Lower lobe of right lung (tissue), 2 donors: ENCODE measurements around the gene UGT3A1. TPM values are rescaled to one million over a fixed set of nuclear protein-coding genes. Genes with fewer than 3 reads are reported as not detected.

Experiments
- ATAC-seq, 2 donors: fragments of 200-7000 bp; cut with Tn5 transposase; one replicate each; pipeline ENCODE4 v1.9.1; 2020 to 2022; ENCODE audit warnings: mild to moderate bottlenecking in 2 of 2, moderate library complexity in 2 of 2
- DNase-seq: peaks from one replicate; pipeline ENCODE4 v3.0.0-alpha.2; 2020
- H3K27ac ChIP-seq: fragments of 200-600 bp; one replicate; pipeline ENCODE4 v1.8.0; 2022
- H3K27me3 ChIP-seq: fragments of 200-600 bp; one replicate; pipeline ENCODE4 v1.8.0; 2022; ENCODE audit warnings: low read depth
- H3K36me3 ChIP-seq: fragments of 200-600 bp; one replicate; pipeline ENCODE4 v1.8.0; 2022; ENCODE audit warnings: mild to moderate bottlenecking
- H3K4me1 ChIP-seq: fragments of 200-600 bp; one replicate; pipeline ENCODE4 v1.8.0; 2022
- H3K4me3 ChIP-seq: fragments of 200-600 bp; one replicate; pipeline ENCODE4 v1.8.0; 2022; ENCODE audit warnings: mild to moderate bottlenecking
- H3K9me3 ChIP-seq: fragments of 200-600 bp; one replicate; pipeline ENCODE4 v1.8.0; 2022
- intact Hi-C: fragments of 100-400 bp; cut with DNase I; formaldehyde crosslinking; loops from one replicate; pipeline ENCODE4 v1.11.0; 2022
- total RNA-seq: library from RNA; stranded (reverse); fragmentation: NEBNext Ultra II Directional; extraction: Animal tissue kit (Norgen Biotek cat#: 25700); gene quantifications from one replicate; pipeline ENCODE4 v1.2.1, GENCODE V29; 2021
- TF ChIP-seq, protein P1 (sequence below): fragments of 200-600 bp; IDR thresholded peaks from one replicate; pipeline ENCODE4 v1.8.0; 2022; ENCODE audit warnings: antibody characterized with exemption, mild to moderate bottlenecking
- donor health status: DM: no; HTN: yes; CAD: no; lungs with severe emphysema.

The UGT3A1 gene
- total RNA-seq, 1 donor from 2014 or later, result not detected

DNA sequence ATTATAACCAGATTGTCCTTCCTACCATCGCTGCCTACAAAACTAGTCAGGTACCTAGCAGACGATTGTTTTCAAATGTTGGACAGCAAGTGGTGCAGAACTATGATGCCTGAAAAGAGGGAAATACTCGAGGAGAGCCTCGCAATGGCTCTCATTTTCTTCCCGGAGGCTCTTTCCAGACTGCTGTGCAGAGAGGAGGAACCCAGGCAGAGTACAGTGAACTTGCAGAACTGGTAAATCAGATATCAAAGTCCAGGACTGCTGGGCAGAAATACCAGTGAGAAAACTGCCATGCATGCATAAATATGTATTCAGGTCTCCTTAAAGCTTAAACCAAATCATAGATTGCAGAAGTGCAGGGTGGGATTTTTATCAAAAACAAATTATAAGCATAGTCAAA lies 26.4 kb upstream of the UGT3A1 start:
- H3K9me3 ChIP-seq, result peaks cover 16% of the 10 kb centered on the region
- no peaks in the 10 kb centered on the region for H3K36me3 ChIP-seq
- DNase-seq, result no peak
- no peak overlapping the region for H3K27ac ChIP-seq
- no peaks in the 10 kb centered on the region for H3K4me1 ChIP-seq
- no peak for ATAC-seq
- intact Hi-C loops, result no loop called here
- TF ChIP-seq, protein P1, sequence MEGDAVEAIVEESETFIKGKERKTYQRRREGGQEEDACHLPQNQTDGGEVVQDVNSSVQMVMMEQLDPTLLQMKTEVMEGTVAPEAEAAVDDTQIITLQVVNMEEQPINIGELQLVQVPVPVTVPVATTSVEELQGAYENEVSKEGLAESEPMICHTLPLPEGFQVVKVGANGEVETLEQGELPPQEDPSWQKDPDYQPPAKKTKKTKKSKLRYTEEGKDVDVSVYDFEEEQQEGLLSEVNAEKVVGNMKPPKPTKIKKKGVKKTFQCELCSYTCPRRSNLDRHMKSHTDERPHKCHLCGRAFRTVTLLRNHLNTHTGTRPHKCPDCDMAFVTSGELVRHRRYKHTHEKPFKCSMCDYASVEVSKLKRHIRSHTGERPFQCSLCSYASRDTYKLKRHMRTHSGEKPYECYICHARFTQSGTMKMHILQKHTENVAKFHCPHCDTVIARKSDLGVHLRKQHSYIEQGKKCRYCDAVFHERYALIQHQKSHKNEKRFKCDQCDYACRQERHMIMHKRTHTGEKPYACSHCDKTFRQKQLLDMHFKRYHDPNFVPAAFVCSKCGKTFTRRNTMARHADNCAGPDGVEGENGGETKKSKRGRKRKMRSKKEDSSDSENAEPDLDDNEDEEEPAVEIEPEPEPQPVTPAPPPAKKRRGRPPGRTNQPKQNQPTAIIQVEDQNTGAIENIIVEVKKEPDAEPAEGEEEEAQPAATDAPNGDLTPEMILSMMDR, result no peak
- no peaks in the 10 kb centered on the region for H3K27me3 ChIP-seq
- H3K4me3 ChIP-seq, result no peak overlapping the region

DNA sequence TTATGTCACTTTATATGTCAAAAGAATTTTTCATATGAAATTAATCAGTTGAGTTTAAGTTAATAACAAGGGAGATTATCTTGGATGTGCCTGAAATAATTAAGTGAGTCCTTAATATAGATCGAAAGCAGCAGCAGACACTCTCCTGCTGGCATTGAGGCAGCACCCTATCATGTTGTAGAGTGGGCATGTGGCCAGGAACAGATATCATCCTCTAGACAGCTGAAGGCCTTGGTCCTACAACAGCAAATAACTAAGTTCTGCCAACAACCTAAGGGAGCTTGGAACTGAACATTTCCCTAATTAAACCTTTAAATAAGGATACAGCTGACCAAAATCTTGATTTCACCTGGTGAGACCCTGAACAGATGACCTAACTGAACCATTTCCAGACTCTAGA lies 25.8 kb upstream of the UGT3A1 start:
- DNase-seq, result no peak
- Histone ChIP-seq H3K27me3 (no peaks in the 10 kb centered on the region), H3K36me3 (no peaks in the 10 kb centered on the region), H3K4me3 (no peak overlapping the region), H3K9me3 (peaks cover 16% of the 10 kb centered on the region), H3K4me1 (no peaks in the 10 kb centered on the region), H3K27ac (no peak overlapping the region)
- TF ChIP-seq, protein P1, result no peak
- intact Hi-C loops, result no loop called here
- ATAC-seq, result no peak

DNA sequence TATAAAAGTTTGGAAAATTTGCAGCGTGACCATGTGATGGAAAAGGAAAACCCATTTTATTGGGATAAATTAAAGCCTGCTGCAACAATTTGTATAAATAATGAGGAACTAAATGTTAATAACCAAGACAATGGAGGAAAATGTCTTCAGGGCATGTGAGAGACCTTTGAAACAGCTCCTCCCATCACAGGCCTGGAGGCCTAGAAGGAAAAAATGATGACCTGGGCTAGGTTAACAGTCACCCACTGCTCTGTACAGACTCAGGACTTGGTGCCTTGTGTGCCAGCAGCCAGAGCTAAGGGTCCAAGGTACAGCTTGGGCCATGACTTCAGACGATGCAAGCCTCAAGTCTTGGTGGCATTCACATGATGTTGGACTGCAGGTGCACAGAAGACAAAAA lies 22.0 kb upstream of the UGT3A1 start:
- no peak overlapping the region for H3K27ac ChIP-seq
- no peak overlapping the region for H3K4me3 ChIP-seq
- H3K9me3 ChIP-seq, result peaks cover 16% of the 10 kb centered on the region
- no peaks in the 10 kb centered on the region for H3K27me3 ChIP-seq
- no peaks in the 10 kb centered on the region for H3K36me3 ChIP-seq
- no peak for ATAC-seq
- TF ChIP-seq, protein P1, result no peak
- intact Hi-C loops, result no loop called here
- H3K4me1 ChIP-seq, result no peaks in the 10 kb centered on the region
- no peak for DNase-seq

DNA sequence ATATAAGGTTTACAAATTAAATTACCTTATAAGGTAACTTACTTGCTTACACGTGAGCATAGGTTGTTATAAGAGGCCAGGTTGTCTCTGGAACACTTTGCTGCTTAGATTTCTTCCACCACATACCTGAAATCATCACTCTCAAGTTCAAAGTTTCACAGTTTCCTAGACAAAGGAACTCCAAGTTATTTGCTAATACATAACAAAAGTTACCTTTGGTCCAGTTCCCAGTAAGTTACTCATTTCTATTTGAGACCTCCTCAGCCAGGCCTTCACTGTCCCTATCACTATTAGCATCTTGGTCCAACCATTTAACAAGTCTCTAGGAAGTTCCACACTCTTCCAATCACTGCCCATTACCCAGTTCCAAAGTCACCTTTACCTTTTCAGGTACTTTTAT lies 18.5 kb upstream of the UGT3A1 start:
- no peak for DNase-seq
- no peaks in the 10 kb centered on the region for H3K27me3 ChIP-seq
- H3K27ac ChIP-seq, result no peak overlapping the region
- TF ChIP-seq, protein P1, result no peak
- intact Hi-C loops, result no loop called here
- H3K4me1 ChIP-seq, result no peaks in the 10 kb centered on the region
- peaks cover 5% of the 10 kb centered on the region for H3K9me3 ChIP-seq
- H3K36me3 ChIP-seq, result no peaks in the 10 kb centered on the region
- H3K4me3 ChIP-seq, result no peak overlapping the region
- ATAC-seq, result no peak

DNA sequence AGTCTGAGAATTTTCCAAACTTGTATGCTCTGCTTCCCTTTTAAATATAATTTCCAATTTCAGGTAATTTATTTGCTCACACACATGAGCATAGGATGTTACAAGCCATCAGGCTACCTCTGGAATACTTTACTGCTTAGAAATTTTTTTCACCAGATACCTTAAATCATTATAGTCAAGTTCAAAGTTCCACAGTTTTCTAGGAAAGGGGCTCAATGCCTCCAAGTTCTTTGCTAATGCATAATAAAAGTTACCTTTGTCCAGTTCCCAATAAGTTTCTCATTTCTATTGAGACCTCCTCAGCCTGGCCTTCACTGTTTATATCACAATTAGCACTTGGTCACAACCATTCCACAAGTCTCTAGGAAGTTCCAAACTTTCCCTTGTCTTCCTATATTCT lies 16.2 kb upstream of the UGT3A1 start:
- intact Hi-C loops, result no loop called here
- Histone ChIP-seq H3K27me3 (no peaks in the 10 kb centered on the region), H3K27ac (no peak overlapping the region), H3K4me3 (no peak overlapping the region), H3K4me1 (no peaks in the 10 kb centered on the region), H3K36me3 (no peaks in the 10 kb centered on the region), H3K9me3 (no peaks in the 10 kb centered on the region)
- TF ChIP-seq, protein P1, result no peak
- ATAC-seq (no peak), DNase-seq (no peak)

DNA sequence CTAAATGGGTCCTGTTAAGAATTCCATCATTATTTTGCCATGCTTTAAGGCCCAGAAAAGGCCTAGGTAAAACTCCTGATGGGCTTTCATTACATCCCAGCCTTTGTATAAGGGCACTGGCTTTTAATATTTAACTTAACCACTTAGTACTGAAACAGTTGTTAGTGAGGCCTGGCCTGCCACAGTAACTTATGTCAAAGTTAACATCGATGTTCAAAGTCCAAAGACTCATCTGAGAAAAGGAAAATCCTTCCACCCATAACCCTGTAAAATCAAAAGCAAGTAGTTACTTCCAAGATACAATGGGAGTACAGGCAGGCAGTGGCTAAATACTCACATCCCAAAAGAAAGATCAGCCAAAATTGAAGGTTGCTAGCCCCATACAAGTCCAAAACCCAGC lies 15.0 kb upstream of the UGT3A1 start:
- DNase-seq, result no peak
- Histone ChIP-seq H3K36me3 (no peaks in the 10 kb centered on the region), H3K27ac (no peak overlapping the region), H3K27me3 (no peaks in the 10 kb centered on the region), H3K4me1 (no peaks in the 10 kb centered on the region), H3K4me3 (no peak overlapping the region), H3K9me3 (no peaks in the 10 kb centered on the region)
- TF ChIP-seq, protein P1, result no peak
- intact Hi-C loops, result no loop called here
- no peak for ATAC-seq
